GM19452 (cell line): Measurements from ENCODE around the gene EML5.
"Not testable (repeated sequence)": the region's sequence is repeated elsewhere in the genome, so short reads cannot be mapped to it uniquely, and the experiment has no call there.

ENCODE experiments used
- ATAC-seq: cut with Tn5 transposase; IDR thresholded peaks from one replicate; pipeline ENCODE4 v1.9.1; 2021; ENCODE audit not compliant: unreplicated experiment

The EML5 gene

DNA sequence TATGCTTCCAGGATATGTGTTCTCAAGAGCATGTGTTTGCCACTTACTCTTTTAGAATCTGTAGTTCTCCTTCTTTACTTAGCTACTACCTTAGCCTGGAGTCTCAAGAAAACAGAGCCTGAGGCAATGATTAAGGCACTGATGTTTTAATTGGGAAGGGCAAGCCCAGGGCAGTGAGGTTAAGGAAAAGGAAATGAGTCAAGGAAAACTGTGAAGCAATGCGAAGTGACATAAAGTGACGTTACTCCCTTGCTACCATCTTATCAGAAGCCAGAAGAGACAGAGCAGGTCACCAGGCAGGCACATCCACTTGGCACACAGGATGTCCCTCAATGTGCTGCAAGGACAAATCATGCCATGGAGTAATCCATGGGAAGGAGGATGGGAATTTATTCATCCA lies 11.3 kb upstream of the EML5 start:
- no peak for ATAC-seq

GRCh38 chr14:88802596-88802995 lies 9.8 kb upstream of the EML5 start:
- no peak for ATAC-seq

- ATAC-seq = no peak
These were observed 6.8 kb upstream of the EML5 start for GRCh38 chr14:88799522-88799921.

- ATAC-seq = no peak
These were observed 5.4 kb upstream of the EML5 start for GRCh38 chr14:88798156-88798555.

GRCh38 chr14:88793259-88793625 lies 489 bp upstream of the EML5 start:
- no peak for ATAC-seq

DNA sequence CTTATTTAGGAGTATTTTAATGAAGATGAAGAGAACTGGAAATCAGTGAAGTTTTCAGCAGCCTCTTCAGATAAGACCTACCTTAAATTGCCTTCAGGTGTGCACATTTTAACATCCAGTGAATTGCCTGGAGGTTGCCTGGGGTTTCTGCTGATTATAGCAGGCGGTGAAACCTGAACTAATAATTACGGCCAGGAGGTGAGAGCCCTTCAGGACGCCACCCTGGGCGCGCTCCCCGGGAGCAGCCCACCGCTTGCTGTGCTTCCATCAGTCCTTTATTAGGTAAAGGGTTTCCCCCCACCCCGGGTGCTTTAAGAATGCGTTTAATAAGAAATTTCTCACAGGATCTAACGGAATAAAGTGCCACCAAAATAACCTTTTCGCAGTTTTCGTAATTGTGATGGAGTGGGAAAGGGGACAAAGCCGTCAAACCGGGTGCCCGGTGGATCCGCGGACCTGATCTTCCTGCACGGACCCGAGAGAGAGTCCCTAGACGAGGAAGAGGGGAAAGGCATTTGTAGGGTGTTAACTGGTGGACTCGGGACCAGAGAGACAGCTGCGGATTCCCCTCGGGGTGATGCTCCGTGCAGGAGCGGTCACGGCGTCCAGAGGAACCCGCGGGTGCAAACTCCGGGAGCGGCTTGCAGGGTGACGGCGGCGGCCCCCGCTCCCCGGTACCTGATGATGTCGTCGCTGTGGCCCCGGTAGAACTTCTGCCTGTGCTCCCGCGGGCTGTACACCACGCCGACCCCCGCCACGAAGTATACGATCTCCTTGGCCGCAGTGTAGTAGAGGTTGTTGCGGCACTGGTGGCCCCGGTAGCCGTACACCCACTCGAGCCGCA lies 902 bp downstream of the EML5 start:
- no peak for ATAC-seq

DNA sequence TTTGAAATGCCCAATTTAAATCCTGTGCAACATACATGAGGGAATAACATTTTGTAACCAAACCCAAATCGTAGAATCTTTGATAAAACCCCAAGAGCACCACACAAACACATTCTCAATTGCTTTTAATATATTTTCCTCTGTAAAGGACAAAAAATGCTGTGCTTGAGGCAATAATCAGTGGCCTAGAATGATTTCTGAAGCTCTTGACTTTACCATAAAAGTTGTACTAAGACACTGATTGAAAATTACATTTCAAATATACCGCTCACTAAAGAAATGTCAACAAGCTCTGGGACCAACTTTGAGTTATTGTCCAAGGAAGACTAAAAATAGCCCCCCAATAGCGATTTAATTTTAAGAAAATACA lies 1.5 kb downstream of the EML5 start:
- no peak for ATAC-seq

DNA sequence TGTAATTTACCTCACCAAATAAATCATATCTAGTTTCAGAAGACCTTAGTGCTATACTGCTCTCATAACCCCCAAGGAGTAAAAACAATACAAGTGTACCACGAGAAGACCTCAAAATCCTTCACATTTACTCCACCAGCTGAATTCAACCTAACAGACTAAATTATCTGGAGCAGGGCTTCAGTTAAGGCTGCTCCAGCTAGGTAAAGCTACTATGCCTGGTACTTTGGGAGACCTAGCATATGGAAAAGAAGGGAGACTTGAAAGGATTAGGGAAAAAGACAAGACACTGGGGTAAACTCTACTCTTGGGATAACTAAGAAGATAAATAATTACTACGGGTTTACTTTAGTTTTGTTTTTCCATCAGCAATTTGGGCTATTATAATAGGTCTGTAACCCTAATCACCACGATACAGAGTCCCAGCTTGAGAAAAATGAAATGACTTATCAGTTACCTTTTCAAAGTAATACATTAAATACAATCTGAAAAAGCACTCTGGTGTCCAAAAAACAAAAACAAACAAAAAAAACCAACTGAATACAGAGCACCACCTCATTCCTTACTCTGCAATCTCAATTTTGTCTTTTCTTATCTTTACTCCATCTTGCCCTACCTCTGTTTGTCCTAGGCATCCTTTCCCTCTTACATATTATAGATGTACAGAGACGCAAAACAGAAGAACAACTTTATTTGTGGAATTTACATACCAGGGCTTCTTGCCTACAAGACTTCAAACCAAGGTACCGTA lies 2.1 kb downstream of the EML5 start:
- no peak for ATAC-seq

- not testable (repeated sequence) for ATAC-seq
These were observed 3.2 kb downstream of the EML5 start for GRCh38 chr14:88789573-88789972.

- no peak for ATAC-seq
These were observed 6.0 kb downstream of the EML5 start for GRCh38 chr14:88786715-88787114.

DNA sequence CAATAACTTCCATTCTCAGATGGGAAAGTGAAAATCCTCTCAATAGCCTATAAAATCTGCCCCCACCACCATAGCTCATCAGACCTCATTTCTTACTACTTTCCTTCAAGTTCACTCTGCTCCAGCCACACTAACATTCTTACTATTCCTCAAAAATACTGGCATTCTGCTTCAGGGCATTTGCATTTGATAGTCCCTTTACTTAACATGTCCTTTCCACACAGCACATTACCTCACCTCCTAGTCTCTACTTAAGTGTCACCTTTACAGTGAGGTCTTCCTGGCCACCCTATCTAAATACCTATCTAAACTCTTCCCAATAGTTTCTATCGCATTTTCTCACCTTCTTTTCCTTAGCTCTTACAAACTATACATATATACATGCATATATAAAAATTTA lies 6.8 kb downstream of the EML5 start:
- no peak for ATAC-seq

DNA sequence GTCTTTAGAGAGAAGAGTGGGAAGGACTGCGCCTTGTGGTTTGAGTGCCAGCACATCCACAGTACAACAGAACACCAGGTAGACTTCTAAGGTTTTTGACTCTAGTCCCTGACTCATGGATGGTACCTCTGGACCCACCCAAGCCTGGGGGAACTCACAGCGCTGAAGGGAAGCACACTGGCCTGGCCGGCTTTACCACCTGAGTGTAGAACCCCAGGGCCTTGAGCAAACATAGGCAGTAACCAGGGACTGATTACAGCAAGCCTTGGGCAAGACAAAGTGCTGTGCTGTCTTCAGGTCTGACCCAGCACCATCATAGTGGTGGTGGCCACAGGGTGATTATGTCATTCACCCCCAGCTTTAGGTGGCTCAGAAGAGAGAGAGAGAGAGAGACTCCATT lies 17.2 kb downstream of the EML5 start:
- ATAC-seq = no peak

DNA sequence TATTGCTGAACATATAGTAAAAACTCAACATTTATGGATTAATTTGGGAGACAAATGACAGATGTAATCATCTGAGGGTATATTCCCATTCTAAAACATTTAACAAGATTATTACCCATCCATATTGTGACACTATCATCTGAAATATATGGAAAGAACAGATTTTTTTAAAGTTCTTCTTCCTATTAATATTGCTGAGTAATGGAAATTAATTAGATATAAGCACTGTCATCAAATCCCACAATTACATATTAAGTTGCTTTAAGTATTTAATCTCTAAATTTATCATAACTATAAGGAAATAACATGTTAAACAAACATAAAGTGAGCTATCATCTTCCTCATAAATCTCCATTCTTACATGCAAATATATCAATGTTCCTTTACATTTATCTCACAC lies 22.0 kb downstream of the EML5 start:
- ATAC-seq = no peak

- no peak for ATAC-seq
These were observed 27.6 kb downstream of the EML5 start for GRCh38 chr14:88765130-88765529.

DNA sequence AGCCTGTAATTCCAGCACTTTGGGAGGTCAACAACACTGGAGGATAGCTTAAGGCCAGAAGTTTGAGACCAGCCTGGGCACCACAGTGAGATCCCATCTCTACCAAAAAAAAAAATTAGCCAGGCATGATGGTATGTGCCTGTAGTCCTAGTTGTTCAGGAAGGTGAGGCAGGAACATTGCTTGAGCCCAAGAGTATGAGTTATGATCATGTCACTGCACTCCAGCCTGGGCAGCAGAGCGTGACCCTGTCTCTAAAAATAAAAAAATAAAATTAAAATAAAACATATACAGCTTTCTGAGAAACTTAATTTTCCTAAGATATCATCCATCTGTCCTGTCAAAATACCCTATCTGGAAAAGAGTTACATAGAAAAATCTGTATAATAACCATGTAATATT lies 38.9 kb downstream of the EML5 start:
- ATAC-seq = no peak

- no peak for ATAC-seq
These were observed 41.8 kb downstream of the EML5 start for GRCh38 chr14:88750945-88751344.

DNA sequence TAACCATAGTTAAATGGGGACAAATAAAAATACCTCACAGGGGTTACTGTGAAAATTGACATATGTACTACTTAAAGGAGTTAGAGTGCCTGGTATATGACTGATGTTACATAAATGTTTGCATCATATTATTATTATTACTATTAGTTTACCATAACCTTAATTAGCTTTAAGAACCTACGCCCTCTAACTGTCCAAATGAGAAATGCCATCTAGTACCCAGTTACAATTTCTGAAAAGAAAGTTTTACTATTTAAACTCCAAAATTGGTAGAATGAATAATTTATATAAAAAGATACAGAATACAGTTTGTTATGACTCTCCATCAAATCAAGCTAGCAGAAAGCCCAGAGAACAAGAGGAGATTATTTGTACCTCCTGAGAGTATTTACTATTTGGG lies 42.3 kb downstream of the EML5 start:
- ATAC-seq = no peak

- no peak for ATAC-seq
These were observed 43.6 kb downstream of the EML5 start for GRCh38 chr14:88749139-88749538.

GRCh38 chr14:88748288-88748687 lies 44.5 kb downstream of the EML5 start:
- no peak for ATAC-seq

DNA sequence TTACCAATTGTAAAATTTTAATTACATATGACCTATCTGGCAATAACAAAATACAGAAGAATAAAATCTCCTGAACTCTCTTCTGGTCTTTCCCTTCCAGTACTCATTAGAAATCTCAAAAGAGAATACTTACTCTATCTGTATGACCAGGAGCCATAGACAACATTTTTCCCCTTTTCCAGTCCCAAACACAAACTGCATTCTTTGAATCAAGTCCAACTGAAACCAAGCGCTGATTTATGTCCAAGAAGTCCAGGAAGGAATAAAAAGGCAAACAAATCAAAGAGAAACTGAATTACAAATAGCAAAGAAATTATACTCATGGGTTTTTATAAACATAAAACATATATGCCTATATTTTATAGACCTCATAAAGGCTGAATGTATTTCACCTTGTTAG lies 46.7 kb downstream of the EML5 start:
- no peak for ATAC-seq

GRCh38 chr14:88737245-88737644 lies 55.5 kb downstream of the EML5 start:
- no peak for ATAC-seq

- ATAC-seq = no peak
These were observed 59.6 kb downstream of the EML5 start for GRCh38 chr14:88733121-88733520.

DNA sequence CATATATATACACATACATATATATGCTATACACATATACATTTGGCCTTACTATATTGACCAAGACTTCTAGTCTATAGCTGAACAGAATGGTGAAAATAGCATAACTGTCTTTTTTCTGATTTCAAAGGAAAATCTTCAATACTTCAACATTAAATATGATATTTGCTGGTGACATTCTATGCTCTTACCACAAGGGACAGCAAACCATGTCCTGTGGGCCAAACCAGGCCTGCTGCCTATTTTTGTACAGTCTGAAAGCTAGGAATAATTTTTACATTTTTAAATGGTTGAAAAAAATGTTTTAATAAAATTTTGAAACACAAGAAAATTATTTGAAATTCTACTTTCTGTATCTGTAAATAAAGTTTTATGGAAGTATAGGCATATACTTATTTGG lies 63.6 kb downstream of the EML5 start:
- no peak for ATAC-seq
